Trophoblast cell (in vitro differentiated cells and primary cell): Measurements from ENCODE around the gene HMOX2.

Source experiments
- DNase-seq, 2 donors: peaks; one replicate each; pipeline ENCODE4 v3.0.0-alpha.2; 2016
- H2AFZ ChIP-seq: 2 replicates; pipeline ENCODE4 v1.6.1; 2013; ENCODE audit warnings: low read length, moderate library complexity, mild to moderate bottlenecking; ENCODE audit not compliant: insufficient read depth, poor library complexity
- H2AK5ac ChIP-seq: 2 replicates; pipeline ENCODE4 v1.6.1; 2013; ENCODE audit warnings: mild to moderate bottlenecking, low read length
- H2BK120ac ChIP-seq: 2 replicates; pipeline ENCODE4 v1.6.1; 2013; ENCODE audit warnings: low read length, mild to moderate bottlenecking, moderate library complexity; ENCODE audit not compliant: insufficient read depth, poor library complexity
- H2BK12ac ChIP-seq: 2 replicates; pipeline ENCODE4 v1.6.1; 2013; ENCODE audit warnings: mild to moderate bottlenecking, low read length, moderate library complexity
- H2BK5ac ChIP-seq: 2 replicates; pipeline ENCODE4 v1.6.1; 2013; ENCODE audit warnings: low read length, low read depth, moderate library complexity, mild to moderate bottlenecking; ENCODE audit not compliant: poor library complexity
- H3K14ac ChIP-seq: 2 replicates; pipeline ENCODE4 v1.6.1; 2013; ENCODE audit warnings: mild to moderate bottlenecking, low read length
- H3K18ac ChIP-seq: 2 replicates; pipeline ENCODE4 v1.6.1; 2013; ENCODE audit warnings: mild to moderate bottlenecking, low read length
- H3K23ac ChIP-seq: 2 replicates; pipeline ENCODE4 v1.6.1; 2013; ENCODE audit warnings: low read length
- H3K27ac ChIP-seq: 2 replicates; pipeline ENCODE4 v1.5.1; 2013; ENCODE audit warnings: low read depth, mild to moderate bottlenecking, inconsistent platforms, low read length, moderate library complexity
- H3K27me3 ChIP-seq: 2 replicates; pipeline ENCODE4 v1.6.1; 2013; ENCODE audit warnings: inconsistent platforms, mild to moderate bottlenecking, low read length, moderate library complexity; ENCODE audit not compliant: insufficient read depth
- H3K36me3 ChIP-seq, 2 experiments: 1 replicate in 1 of 2; 2 replicates in 1 of 2; pipeline ENCODE4 v1.6.1; 2013; ENCODE audit warnings: low read length in 2 of 2, mild to moderate bottlenecking in 2 of 2, moderate library complexity in 1 of 2; ENCODE audit not compliant: insufficient read depth in 2 of 2, control insufficient read depth in 1 of 2
- H3K4ac ChIP-seq: 2 replicates; pipeline ENCODE4 v1.6.1; 2013; ENCODE audit warnings: low read depth, mild to moderate bottlenecking, low read length, moderate library complexity
- H3K4me1 ChIP-seq, 2 experiments: 1 replicate in 1 of 2; 2 replicates in 1 of 2; pipeline ENCODE4 v1.6.1; 2013; ENCODE audit warnings: low read length in 2 of 2, mild to moderate bottlenecking in 2 of 2, moderate library complexity in 1 of 2; ENCODE audit not compliant: insufficient read depth in 2 of 2, control insufficient read depth in 1 of 2
- H3K4me2 ChIP-seq: 2 replicates; pipeline ENCODE4 v1.6.1; 2013; ENCODE audit warnings: inconsistent platforms, mild to moderate bottlenecking, low read length, moderate library complexity
- H3K4me3 ChIP-seq: 2 replicates; pipeline ENCODE4 v1.5.1; 2013; ENCODE audit warnings: mild to moderate bottlenecking, low read depth, low read length, inconsistent platforms
- H3K79me1 ChIP-seq: one replicate; pipeline ENCODE4 v1.6.1; 2013; ENCODE audit warnings: low read length
- H3K79me2 ChIP-seq: 2 replicates; pipeline ENCODE4 v1.6.1; 2013; ENCODE audit warnings: low read length, mild to moderate bottlenecking; ENCODE audit not compliant: control insufficient read depth, insufficient read depth, poor library complexity
- H3K9ac ChIP-seq: 2 replicates; pipeline ENCODE4 v1.6.1; 2013; ENCODE audit warnings: mild to moderate bottlenecking, low read length
- H3K9me3 ChIP-seq: 2 replicates; pipeline ENCODE4 v1.6.1; 2013; ENCODE audit warnings: low read depth, mild to moderate bottlenecking, control low read depth, inconsistent platforms, low read length; ENCODE audit not compliant: insufficient read depth
- H4K12ac ChIP-seq: 2 replicates; pipeline ENCODE4 v1.6.1; 2013; ENCODE audit warnings: low read depth, mild to moderate bottlenecking, low read length, moderate library complexity
- H4K8ac ChIP-seq: 2 replicates; pipeline ENCODE4 v1.6.1; 2013; ENCODE audit warnings: low read depth, mild to moderate bottlenecking, low read length, moderate library complexity
- H4K91ac ChIP-seq: one replicate; pipeline ENCODE4 v1.6.1; 2013; ENCODE audit warnings: low read depth, mild to moderate bottlenecking, low read length, moderate library complexity
- WGBS: extraction: QIAGEN DNeasy Blood & Tissue Kit; methylation state at CpG from one replicate; pipeline ENCODE4 v1.1.7; 2013; ENCODE audit warnings: missing lambda C conversion rate; ENCODE audit not compliant: insufficient read length, insufficient coverage; ENCODE audit errors: extremely low coverage; 5-methylcytosine and 5-hydroxymethylcytosine counted together

HMOX2 gene

DNA sequence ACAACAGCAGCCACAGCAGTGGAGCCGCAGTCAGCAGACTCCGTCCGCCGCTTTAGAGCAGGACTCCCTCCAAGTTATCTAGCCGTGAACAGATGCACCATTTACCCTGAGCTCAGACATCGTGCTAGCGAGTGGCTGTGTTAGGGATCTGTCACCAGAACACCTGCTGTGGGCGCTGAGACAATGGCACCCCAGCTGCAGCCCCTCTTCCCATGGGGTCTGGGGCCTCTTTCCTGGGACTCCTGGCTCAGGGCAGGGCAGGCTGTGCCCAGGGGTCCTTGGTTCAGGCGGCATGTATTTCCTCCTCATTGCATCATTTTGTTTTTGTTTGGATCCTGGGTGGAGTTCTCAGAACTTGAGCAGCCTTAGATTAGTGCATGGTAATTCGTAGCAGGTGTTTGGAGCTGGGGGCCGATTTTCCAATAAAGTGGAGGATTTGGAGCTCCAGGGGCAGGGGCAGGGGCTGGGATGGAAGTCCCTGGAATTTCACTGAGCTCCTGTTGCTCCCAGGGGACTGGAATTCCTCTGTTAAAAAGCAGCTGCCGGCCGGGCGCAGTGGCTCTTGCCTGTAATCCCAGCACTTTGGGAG is 25.2 kb upstream of the HMOX2 start:
- Histone ChIP-seq H3K9ac (no peak overlapping the region), H2AK5ac (no peak overlapping the region), H3K27ac (no peak overlapping the region), H2BK120ac (no peak overlapping the region), H3K23ac (no peak overlapping the region), H3K14ac (no peak overlapping the region), H4K12ac (no peak overlapping the region), H3K79me1 (no peaks in the 10 kb centered on the region), H3K27me3 (no peaks in the 10 kb centered on the region), H4K8ac (no peak overlapping the region), H3K4me1 (no peaks in the 10 kb centered on the region), H3K79me2 (no peaks in the 10 kb centered on the region), H3K9me3 (peaks cover 2% of the 10 kb centered on the region), H3K4ac (no peak overlapping the region), H2BK5ac (no peak overlapping the region), H3K36me3 (peaks cover 57 to 71% of the 10 kb centered on the region in 2 experiments), H3K18ac (no peak overlapping the region), H2BK12ac (no peak overlapping the region), H3K4me3 (no peak overlapping the region), H4K91ac (no peak overlapping the region), H3K4me2 (no peak overlapping the region), H2AFZ (no peak overlapping the region)
- WGBS = no CpG with 5 or more reads among the region's 14 CpGs
- DNase-seq = no peak

DNA sequence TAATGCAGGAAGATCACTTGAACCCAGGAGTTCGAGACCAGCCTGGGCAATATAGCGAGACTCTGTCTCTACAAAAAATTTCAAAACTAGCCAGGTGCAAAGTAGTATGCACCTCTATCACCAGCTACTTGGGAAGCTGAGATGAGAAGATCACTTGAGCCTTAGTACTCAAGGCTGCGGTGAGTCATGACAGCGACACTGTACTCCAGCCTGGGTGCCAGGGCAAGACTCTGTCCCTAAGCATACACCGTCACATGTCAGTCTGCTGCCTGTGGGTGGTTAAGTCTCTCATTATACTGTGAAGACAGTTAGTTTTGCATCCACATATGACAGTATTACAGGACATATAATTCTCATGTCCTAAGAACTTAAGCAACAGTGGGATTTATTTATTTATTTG is 23.5 kb upstream of the HMOX2 start:
- Histone ChIP-seq H3K4me2 (no peak overlapping the region), H3K4ac (no peak overlapping the region), H3K9me3 (peaks cover 2% of the 10 kb centered on the region), H3K4me3 (no peak overlapping the region), H2AK5ac (no peak overlapping the region), H3K27ac (no peak overlapping the region), H2BK5ac (no peak overlapping the region), H3K4me1 (no peaks in the 10 kb centered on the region), H4K12ac (no peak overlapping the region), H3K79me1 (no peaks in the 10 kb centered on the region), H3K79me2 (no peaks in the 10 kb centered on the region), H3K9ac (no peak overlapping the region), H3K18ac (no peak overlapping the region), H2BK12ac (no peak overlapping the region), H3K23ac (no peak overlapping the region), H3K36me3 (peaks cover 55 to 66% of the 10 kb centered on the region in 2 experiments), H4K91ac (no peak overlapping the region), H4K8ac (no peak overlapping the region), H2BK120ac (no peak overlapping the region), H2AFZ (no peak overlapping the region), H3K27me3 (no peaks in the 10 kb centered on the region), H3K14ac (no peak overlapping the region)
- DNase-seq = no peak
- WGBS = no CpG with 5 or more reads among the region's 5 CpGs

DNA sequence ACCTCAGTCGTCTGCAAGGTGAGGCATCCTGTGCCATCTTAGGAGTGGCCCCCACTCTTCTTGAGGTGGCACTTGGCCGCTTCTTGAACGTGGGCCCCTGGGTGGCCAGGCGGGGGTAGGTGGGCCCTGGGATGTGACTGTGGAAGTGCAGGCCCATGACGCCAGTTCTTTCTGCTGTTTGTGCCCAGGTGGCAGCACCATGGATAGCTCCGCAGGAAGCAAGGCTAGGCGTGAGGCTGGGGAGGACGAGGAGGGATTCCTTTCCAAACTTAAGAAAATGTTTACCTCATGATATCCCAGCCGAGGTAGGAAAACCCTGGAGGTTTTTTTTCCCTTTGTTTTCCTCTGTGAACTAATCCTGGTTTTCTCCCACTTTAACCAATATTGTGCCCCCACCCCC is 21.6 kb upstream of the HMOX2 start:
- no peak overlapping the region for H3K4me3 ChIP-seq
- no peak overlapping the region for H3K14ac ChIP-seq
- no peak overlapping the region for H2AK5ac ChIP-seq
- H3K79me2 ChIP-seq = no peaks in the 10 kb centered on the region
- no peaks in the 10 kb centered on the region for H3K27me3 ChIP-seq
- no peak overlapping the region for H4K12ac ChIP-seq
- H3K23ac ChIP-seq = no peak overlapping the region
- no peak overlapping the region for H4K91ac ChIP-seq
- no peaks in the 10 kb centered on the region for H3K79me1 ChIP-seq
- peaks cover 44 to 53% of the 10 kb centered on the region in 2 experiments for H3K36me3 ChIP-seq
- H2BK12ac ChIP-seq = no peak overlapping the region
- no CpG with 5 or more reads among the region's 9 CpGs for WGBS
- DNase-seq = no peak
- no peak overlapping the region for H2AFZ ChIP-seq
- H3K27ac ChIP-seq = no peak overlapping the region
- H3K4me1 ChIP-seq = peaks cover 0 to 9% of the 10 kb centered on the region in 2 experiments
- H3K9me3 ChIP-seq = peaks cover 2% of the 10 kb centered on the region
- H3K4ac ChIP-seq = no peak overlapping the region
- no peak overlapping the region for H3K9ac ChIP-seq
- H3K18ac ChIP-seq = no peak overlapping the region
- H4K8ac ChIP-seq = no peak overlapping the region
- no peak overlapping the region for H2BK120ac ChIP-seq
- H3K4me2 ChIP-seq = no peak overlapping the region
- no peak overlapping the region for H2BK5ac ChIP-seq

DNA sequence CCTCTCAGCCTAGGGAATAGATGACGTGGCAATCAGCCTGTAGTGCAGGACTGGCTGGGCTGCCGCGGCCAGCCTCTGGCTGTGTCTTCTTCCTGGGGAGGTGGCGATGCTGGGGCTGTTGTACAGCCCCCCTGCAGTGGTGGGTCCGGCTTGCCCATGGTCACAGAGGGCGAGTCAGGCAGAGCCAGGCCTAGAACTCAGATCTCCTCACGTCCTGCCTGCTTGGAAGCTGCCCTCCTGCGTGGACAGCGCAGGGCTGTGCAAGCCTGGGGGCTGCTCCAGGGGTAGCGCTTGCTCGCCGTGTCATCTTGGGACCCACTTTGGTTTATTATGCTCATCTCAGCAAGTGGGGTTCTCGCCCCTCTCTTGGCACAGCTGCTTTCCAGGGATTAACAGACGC is 21.1 kb upstream of the HMOX2 start:
- no peak overlapping the region for H3K18ac ChIP-seq
- H2AFZ ChIP-seq = no peak overlapping the region
- no peak overlapping the region for H3K23ac ChIP-seq
- no peak overlapping the region for H2BK12ac ChIP-seq
- no peak overlapping the region for H3K4me2 ChIP-seq
- no peak overlapping the region for H4K8ac ChIP-seq
- no peaks in the 10 kb centered on the region for H3K79me1 ChIP-seq
- no peak overlapping the region for H3K4ac ChIP-seq
- H3K9me3 ChIP-seq = peaks cover 2% of the 10 kb centered on the region
- H3K79me2 ChIP-seq = no peaks in the 10 kb centered on the region
- H3K4me1 ChIP-seq = peaks cover 0 to 9% of the 10 kb centered on the region in 2 experiments
- no peak for DNase-seq
- H3K36me3 ChIP-seq = peaks cover 42 to 49% of the 10 kb centered on the region in 2 experiments
- H3K27me3 ChIP-seq = no peaks in the 10 kb centered on the region
- H2AK5ac ChIP-seq = no peak overlapping the region
- no peak overlapping the region for H4K12ac ChIP-seq
- no peak overlapping the region for H3K27ac ChIP-seq
- H2BK5ac ChIP-seq = no peak overlapping the region
- no peak overlapping the region for H2BK120ac ChIP-seq
- no peak overlapping the region for H3K14ac ChIP-seq
- no peak overlapping the region for H4K91ac ChIP-seq
- H3K4me3 ChIP-seq = no peak overlapping the region
- H3K9ac ChIP-seq = no peak overlapping the region
- no CpG with 5 or more reads among the region's 14 CpGs for WGBS
